PC-3 (cell line): ENCODE results near the gene GBF1. TPM values are rescaled to one million over a fixed set of nuclear protein-coding genes. Genes with fewer than 3 reads are reported as not detected.

ENCODE experiments used
- ATAC-seq: fragments of 200-7000 bp; cut with Tn5 transposase; 2 replicates; pipeline ENCODE4 v1.9.1; 2020; ENCODE audit warnings: mild to moderate bottlenecking, moderate library complexity
- BruUV-seq: library from RNA; stranded (reverse); fragments of 400-500 nt; replicated peaks from 2 replicates; lab custom pipeline; 2021; lab: Mats Ljungman, UMichigan
- CTCF ChIA-PET: fragments of 300-600 bp; sonication (Branson Sonifier 250); formaldehyde crosslinking; loops from one replicate; lab custom pipeline; 2022; ENCODE audit warnings: antibody characterized with exemption; lab: Charles Lee
- POLR2A ChIA-PET: fragments of 300-600 bp; sonication (Branson Sonifier 250); formaldehyde crosslinking; loops from one replicate; lab custom pipeline; 2022; ENCODE audit warnings: antibody characterized with exemption; ENCODE audit not compliant: unreplicated experiment; lab: Charles Lee
- DNase-seq: peaks from one replicate; pipeline ENCODE4 v3.0.0-alpha.2; 2015
- H2AFZ ChIP-seq: fragments of 300-600 bp; sonication (generic); 2 replicates; pipeline ENCODE4 v1.6.0; 2016; ENCODE audit warnings: antibody characterized with exemption, low read length
- H3F3A ChIP-seq: fragments of 300-600 bp; sonication (generic); one replicate; pipeline ENCODE4 v1.6.0; 2017; ENCODE audit warnings: antibody characterized with exemption, low read length, control low read depth, mild to moderate bottlenecking; ENCODE audit not compliant: unreplicated experiment
- H3K27ac ChIP-seq: fragments of 300-600 bp; sonication (generic); 2 replicates; pipeline ENCODE4 v1.5.1; 2016; ENCODE audit warnings: mild to moderate bottlenecking, low read length
- H3K27me3 ChIP-seq: fragments of 300-600 bp; sonication (generic); 2 replicates; pipeline ENCODE4 v1.6.1; 2016; ENCODE audit warnings: low read length, mixed read lengths
- H3K36me3 ChIP-seq: fragments of 300-600 bp; sonication (generic); 2 replicates; pipeline ENCODE4 v1.6.1; 2016; ENCODE audit warnings: low read depth, mixed run types, low read length, mixed read lengths
- H3K4me1 ChIP-seq: fragments of 300-600 bp; sonication (generic); 2 replicates; pipeline ENCODE4 v1.5.1; 2016; ENCODE audit warnings: low read length; ENCODE audit not compliant: insufficient read depth
- H3K4me2 ChIP-seq: fragments of 300-600 bp; sonication (generic); 2 replicates; pipeline ENCODE4 v1.6.0; 2016; ENCODE audit warnings: low read length
- H3K4me3 ChIP-seq: fragments of 300-600 bp; sonication (generic); 2 replicates; pipeline ENCODE4 v1.5.1; 2016; ENCODE audit warnings: mild to moderate bottlenecking, low read length, mixed read lengths
- H3K79me2 ChIP-seq: fragments of 300-600 bp; sonication (generic); 2 replicates; pipeline ENCODE4 v1.6.1; 2017; ENCODE audit warnings: low read length, mixed read lengths
- H3K9ac ChIP-seq: fragments of 300-600 bp; sonication (generic); 2 replicates; pipeline ENCODE4 v1.6.0; 2016; ENCODE audit warnings: mild to moderate bottlenecking, low read length
- H3K9me2 ChIP-seq: fragments of 300-600 bp; sonication (generic); replicated peaks from 2 replicates; pipeline ENCODE4 v1.6.1; 2016; ENCODE audit warnings: mixed run types, low read length, mixed read lengths
- H3K9me3 ChIP-seq: fragments of 300-600 bp; sonication (generic); 2 replicates; pipeline ENCODE4 v1.6.1; 2016; ENCODE audit warnings: low read length, mixed read lengths
- H4K20me1 ChIP-seq: fragments of 300-600 bp; sonication (generic); 2 replicates; pipeline ENCODE4 v1.6.1; 2016; ENCODE audit warnings: low read length, mixed read lengths
- EZH2 ChIP-seq: fragments of 300-600 bp; sonication (generic); IDR thresholded peaks from one replicate; pipeline ENCODE4 v1.6.1; 2017; ENCODE audit warnings: antibody characterized with exemption, mild to moderate bottlenecking, low read length; ENCODE audit not compliant: unreplicated experiment
- EZH2phosphoT487 ChIP-seq: fragments of 300-600 bp; sonication (generic); IDR thresholded peaks from 2 replicates; pipeline ENCODE4 v1.6.1; 2018; ENCODE audit warnings: mild to moderate bottlenecking, antibody characterized with exemption, low read length, borderline replicate concordance
- intact Hi-C: fragments of 100-400 bp; cut with micrococcal nuclease; formaldehyde crosslinking; loops from 2 replicates; pipeline ENCODE4 v1.9.0; 2023
- total RNA-seq: library from RNA; depleted of rRNA; stranded (reverse); fragments of >200 nt; gene quantifications from 2 replicates; pipeline ENCODE4 v1.2.3, GENCODE V29; 2014
- TF ChIP-seq, protein P1 (sequence below): fragments of 300-600 bp; sonication (generic); conservative IDR thresholded peaks from 2 replicates; pipeline ENCODE4 v1.5.1; 2017; ENCODE audit warnings: antibody characterized with exemption, low read depth, mild to moderate bottlenecking, low read length

GBF1 gene
- total RNA-seq, 1 experiment from 2014 or later, result 25.2 TPM

DNA sequence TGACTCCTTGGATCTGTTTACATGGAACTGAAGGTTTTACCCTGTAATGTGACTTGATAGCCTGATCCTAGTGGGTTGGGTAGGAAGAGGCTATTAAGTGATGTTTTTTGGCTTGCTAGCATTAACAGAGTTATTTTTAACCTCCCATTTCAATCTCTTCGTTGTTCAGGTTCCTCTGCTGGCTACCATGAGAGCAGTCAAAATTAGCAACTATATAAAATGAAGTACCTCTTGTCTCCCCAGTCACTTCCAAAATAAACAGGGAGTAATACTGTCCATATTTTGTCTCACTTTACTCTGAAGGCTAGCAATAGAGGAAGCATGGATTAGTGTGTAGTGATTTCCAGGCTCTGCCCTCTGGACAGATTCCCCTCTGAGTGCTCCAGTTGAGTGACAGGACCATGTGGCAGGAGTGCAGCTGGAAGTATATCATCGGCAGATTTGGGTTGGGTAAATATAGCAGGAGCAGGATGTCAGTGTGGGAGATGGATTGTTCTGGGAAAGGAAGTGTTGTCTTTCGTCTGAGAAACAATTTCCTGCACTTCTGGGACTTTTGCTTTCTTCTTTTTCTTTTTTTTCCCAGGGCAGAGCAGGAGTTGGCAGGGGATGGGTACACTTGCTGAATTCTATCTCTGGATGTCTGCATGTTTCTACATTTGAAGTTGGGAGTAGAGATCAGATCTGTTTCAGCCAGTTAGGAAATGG lies 35.2 kb downstream of the GBF1 start:
- Histone ChIP-seq H3K9ac (no peak overlapping the region), H3K4me2 (no peak overlapping the region), H2AFZ (no peak overlapping the region), H4K20me1 (no peaks in the 10 kb centered on the region), H3K36me3 (no peaks in the 10 kb centered on the region; the same call in 1 of the 2 replicates), H3K9me3 (no peaks in the 10 kb centered on the region), H3K27me3 (no peaks in the 10 kb centered on the region), H3K27ac (no peak overlapping the region), H3K4me3 (no peak overlapping the region), H3F3A (no peaks in the 10 kb centered on the region), H3K4me1 (no peaks in the 10 kb centered on the region), H3K79me2 (peaks cover 23% of the 10 kb centered on the region; the same call in 1 of the 2 replicates), H3K9me2 (no peaks in the 10 kb centered on the region)
- ATAC-seq (no peak), DNase-seq (no peak)
- no TSS peak for BruUV-seq
- TF ChIP-seq, protein P1, sequence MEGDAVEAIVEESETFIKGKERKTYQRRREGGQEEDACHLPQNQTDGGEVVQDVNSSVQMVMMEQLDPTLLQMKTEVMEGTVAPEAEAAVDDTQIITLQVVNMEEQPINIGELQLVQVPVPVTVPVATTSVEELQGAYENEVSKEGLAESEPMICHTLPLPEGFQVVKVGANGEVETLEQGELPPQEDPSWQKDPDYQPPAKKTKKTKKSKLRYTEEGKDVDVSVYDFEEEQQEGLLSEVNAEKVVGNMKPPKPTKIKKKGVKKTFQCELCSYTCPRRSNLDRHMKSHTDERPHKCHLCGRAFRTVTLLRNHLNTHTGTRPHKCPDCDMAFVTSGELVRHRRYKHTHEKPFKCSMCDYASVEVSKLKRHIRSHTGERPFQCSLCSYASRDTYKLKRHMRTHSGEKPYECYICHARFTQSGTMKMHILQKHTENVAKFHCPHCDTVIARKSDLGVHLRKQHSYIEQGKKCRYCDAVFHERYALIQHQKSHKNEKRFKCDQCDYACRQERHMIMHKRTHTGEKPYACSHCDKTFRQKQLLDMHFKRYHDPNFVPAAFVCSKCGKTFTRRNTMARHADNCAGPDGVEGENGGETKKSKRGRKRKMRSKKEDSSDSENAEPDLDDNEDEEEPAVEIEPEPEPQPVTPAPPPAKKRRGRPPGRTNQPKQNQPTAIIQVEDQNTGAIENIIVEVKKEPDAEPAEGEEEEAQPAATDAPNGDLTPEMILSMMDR, result no peak
- TF ChIP-seq EZH2phosphoT487 (no peak), EZH2 (no peak)
- ChIA-PET CTCF (no interaction called here), POLR2A (no interaction called here)
- intact Hi-C loops, result no loop called here

DNA sequence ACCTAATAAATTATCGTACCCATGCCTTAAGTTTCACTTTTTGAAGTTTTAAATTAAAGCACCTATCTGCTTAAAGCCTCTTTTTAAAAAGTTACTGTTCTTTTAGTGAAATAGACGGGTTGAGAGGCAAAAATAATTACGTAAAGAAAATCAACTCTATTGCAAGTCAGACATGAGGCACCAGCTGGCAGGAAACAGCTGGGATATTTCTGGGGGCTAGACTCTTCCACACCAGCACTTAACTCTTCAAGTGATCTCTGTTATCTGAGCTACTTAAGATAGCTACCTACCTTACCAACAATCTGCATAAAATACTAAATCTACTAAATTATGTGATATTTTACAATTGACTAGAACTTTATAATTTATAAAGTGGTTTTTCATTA lies 35.8 kb downstream of the GBF1 start:
- Histone ChIP-seq H3F3A (no peaks in the 10 kb centered on the region), H2AFZ (no peak overlapping the region), H3K9me2 (no peaks in the 10 kb centered on the region), H3K9ac (no peak overlapping the region), H3K27ac (no peak overlapping the region), H3K79me2 (peaks cover 23% of the 10 kb centered on the region; the same call in 1 of the 2 replicates), H3K9me3 (no peaks in the 10 kb centered on the region), H3K27me3 (no peaks in the 10 kb centered on the region), H3K4me2 (no peak overlapping the region), H3K4me3 (no peak overlapping the region), H3K4me1 (no peaks in the 10 kb centered on the region), H3K36me3 (no peaks in the 10 kb centered on the region; the same call in 1 of the 2 replicates), H4K20me1 (no peaks in the 10 kb centered on the region)
- no TSS peak for BruUV-seq
- ATAC-seq (no peak), DNase-seq (no peak)
- intact Hi-C loops, result no loop called here
- TF ChIP-seq EZH2phosphoT487 (no peak), EZH2 (no peak)
- TF ChIP-seq, protein P1, result no peak
- CTCF ChIA-PET, result no interaction called here
- POLR2A ChIA-PET, result no interaction called here

DNA sequence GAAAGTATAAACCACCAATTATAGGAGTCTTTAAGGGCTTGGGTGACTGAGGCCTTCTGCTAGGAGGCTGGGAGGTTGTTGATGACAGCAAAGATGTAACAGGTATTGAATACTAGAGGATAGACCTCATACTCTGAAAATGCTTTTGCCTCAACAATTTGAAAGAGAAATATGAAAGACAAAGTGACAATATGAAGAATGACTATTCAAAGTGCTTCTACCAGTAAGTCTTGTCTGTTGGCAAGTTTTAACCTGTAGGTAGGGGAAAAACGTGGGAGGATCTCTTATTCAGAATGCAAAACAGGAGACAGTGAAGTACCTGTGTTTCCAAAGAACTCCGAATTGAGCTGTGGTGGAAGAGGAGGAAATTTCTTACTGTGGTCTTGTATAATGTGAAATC lies 38.2 kb downstream of the GBF1 start:
- no peak for ATAC-seq
- TF ChIP-seq EZH2phosphoT487 (no peak), EZH2 (no peak)
- TF ChIP-seq, protein P1, result no peak
- H3K4me3 ChIP-seq, result no peak overlapping the region
- no peaks in the 10 kb centered on the region for H4K20me1 ChIP-seq
- ChIA-PET POLR2A (interaction anchor here (0.6 kb wide), 1 partner anchor 57 kb away, joined by 4 read pairs; no protein-coding TSS in a partner anchor), CTCF (no interaction called here)
- H3K4me1 ChIP-seq, result no peaks in the 10 kb centered on the region
- intact Hi-C loops, result no loop called here
- H3K79me2 ChIP-seq, result peaks cover 30% of the 10 kb centered on the region; the same call in 1 of the 2 replicates
- H3F3A ChIP-seq, result no peaks in the 10 kb centered on the region
- no peak overlapping the region for H3K27ac ChIP-seq
- H3K9me3 ChIP-seq, result no peaks in the 10 kb centered on the region
- no peaks in the 10 kb centered on the region for H3K27me3 ChIP-seq
- no peaks in the 10 kb centered on the region; the same call in 1 of the 2 replicates for H3K36me3 ChIP-seq
- H3K9ac ChIP-seq, result no peak overlapping the region
- no peaks in the 10 kb centered on the region for H3K9me2 ChIP-seq
- H2AFZ ChIP-seq, result no peak overlapping the region
- no peak for DNase-seq
- BruUV-seq, result no TSS peak
- no peak overlapping the region for H3K4me2 ChIP-seq
